ENCODE results near the gene CCDC39.

DNA sequence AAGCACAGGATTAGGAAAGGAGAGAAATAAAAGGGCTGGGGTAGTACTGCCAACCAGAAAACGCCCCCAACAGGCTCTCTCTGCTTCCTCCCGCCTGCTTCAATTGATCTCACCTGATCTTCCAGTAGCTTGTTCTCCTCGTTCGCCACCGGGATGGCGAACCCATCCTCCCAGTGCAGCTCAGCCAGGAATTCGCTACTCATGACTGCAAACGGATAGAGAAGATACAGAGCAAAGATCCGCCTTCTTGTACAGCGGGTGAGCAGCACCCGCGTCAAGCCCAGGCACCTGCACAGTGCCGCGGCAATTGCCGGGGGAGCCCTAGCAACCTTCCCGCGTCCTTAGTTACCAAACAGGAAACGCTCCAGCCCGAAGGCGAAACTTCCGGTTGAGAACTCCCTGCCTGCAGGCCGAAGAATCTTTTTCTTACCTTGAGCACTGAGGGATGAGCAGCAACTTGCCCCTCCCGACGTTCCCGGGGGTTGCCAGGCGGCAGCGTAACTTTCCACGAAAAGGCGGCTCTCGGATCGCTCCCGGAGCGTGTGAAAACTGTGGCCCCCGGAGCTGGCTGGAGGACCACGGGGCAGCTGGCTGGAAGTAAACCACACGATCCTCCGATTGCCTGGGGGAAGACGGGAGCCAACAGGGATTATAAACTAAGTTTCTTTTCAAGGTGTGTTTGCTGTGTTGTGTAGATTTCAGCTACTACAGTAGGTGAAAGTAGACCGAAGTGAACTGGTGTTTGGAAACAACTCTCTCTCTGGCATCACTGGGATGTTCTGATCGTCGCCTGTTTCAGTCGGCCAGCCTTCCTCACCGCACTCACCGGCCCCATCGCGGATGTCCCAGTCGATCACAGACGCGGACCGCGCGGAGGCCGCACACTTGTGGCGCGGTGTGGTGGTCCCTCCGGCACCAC, at the start of gene CCDC39:
- TF ChIP-seq, protein P1, sequence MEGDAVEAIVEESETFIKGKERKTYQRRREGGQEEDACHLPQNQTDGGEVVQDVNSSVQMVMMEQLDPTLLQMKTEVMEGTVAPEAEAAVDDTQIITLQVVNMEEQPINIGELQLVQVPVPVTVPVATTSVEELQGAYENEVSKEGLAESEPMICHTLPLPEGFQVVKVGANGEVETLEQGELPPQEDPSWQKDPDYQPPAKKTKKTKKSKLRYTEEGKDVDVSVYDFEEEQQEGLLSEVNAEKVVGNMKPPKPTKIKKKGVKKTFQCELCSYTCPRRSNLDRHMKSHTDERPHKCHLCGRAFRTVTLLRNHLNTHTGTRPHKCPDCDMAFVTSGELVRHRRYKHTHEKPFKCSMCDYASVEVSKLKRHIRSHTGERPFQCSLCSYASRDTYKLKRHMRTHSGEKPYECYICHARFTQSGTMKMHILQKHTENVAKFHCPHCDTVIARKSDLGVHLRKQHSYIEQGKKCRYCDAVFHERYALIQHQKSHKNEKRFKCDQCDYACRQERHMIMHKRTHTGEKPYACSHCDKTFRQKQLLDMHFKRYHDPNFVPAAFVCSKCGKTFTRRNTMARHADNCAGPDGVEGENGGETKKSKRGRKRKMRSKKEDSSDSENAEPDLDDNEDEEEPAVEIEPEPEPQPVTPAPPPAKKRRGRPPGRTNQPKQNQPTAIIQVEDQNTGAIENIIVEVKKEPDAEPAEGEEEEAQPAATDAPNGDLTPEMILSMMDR (optimal IDR thresholded peaks at IDR 0.05 in 1 of 3, IDR thresholded peaks at IDR 0.05 in 1 of 3, conservative IDR thresholded peaks at IDR 0.05 in 1 of 3; ENCODE audit: extremely low read depth in 1 of 3, insufficient read depth in 2 of 3, low read length in 3 of 3) = no peak
- no peak for TF ChIP-seq EZH2 (IDR thresholded peaks at IDR 0.05; ENCODE audit: low read length)

Data from keratinocyte (primary cell).